Measurements from ENCODE around the gene SH3PXD2A.

DNA sequence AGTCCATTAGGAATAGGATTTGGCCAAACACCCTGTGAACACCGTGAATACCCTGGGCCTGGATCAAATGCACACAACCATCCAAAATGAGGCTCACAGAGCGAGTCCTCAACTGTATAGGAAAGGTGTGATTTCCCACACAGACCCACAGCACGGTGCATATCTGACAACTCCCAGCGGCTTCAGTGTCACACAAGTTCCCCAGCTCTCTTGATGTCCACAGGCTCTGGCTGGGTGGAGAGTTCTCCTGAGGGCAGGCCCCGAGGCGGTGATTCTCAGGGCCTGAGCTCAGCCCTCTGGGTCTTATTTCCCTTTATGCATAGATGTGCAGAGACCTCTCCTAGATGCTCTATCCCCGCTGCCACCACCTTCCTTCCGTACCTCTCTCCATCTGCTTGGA, 64.1 kb downstream of the SH3PXD2A start:
- TF ChIP-seq, protein P1, sequence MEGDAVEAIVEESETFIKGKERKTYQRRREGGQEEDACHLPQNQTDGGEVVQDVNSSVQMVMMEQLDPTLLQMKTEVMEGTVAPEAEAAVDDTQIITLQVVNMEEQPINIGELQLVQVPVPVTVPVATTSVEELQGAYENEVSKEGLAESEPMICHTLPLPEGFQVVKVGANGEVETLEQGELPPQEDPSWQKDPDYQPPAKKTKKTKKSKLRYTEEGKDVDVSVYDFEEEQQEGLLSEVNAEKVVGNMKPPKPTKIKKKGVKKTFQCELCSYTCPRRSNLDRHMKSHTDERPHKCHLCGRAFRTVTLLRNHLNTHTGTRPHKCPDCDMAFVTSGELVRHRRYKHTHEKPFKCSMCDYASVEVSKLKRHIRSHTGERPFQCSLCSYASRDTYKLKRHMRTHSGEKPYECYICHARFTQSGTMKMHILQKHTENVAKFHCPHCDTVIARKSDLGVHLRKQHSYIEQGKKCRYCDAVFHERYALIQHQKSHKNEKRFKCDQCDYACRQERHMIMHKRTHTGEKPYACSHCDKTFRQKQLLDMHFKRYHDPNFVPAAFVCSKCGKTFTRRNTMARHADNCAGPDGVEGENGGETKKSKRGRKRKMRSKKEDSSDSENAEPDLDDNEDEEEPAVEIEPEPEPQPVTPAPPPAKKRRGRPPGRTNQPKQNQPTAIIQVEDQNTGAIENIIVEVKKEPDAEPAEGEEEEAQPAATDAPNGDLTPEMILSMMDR (IDR thresholded peaks at IDR 0.05 in 8 of 11, conservative IDR thresholded peaks at IDR 0.05 in 3 of 11): no peak
- TF ChIP-seq POLR2AphosphoS5 (IDR thresholded peaks at IDR 0.05): no peak
